K562 (cell line): ENCODE data around the gene SPG21. TPM values are rescaled to one million over a fixed set of nuclear protein-coding genes. Genes with fewer than 3 reads are reported as not detected.

Source experiments
- ARHGAP35 ChIP-seq: fragments of 450-650 bp; IDR thresholded peaks from 2 replicates; pipeline ENCODE4 v1.6.1; 2018; ENCODE audit not compliant: partially characterized antibody
- BCOR ChIP-seq: fragments of 450-650 bp; IDR thresholded peaks from 2 replicates; pipeline ENCODE4 v1.6.1; 2016
- FOXK2 ChIP-seq, 2 experiments: fragments of 450-650 bp; IDR thresholded peaks in 1 of 2; conservative IDR thresholded peaks in 1 of 2; 2 replicates each; pipeline ENCODE4 v1.6.1; 2016; ENCODE audit warnings: low read depth in 2 of 2, mild to moderate bottlenecking in 1 of 2
- GABPB1 ChIP-seq: sonication (generic); formaldehyde crosslinking; IDR thresholded peaks from 2 replicates; pipeline ENCODE4 v1.8.0; 2022; ENCODE audit warnings: mild to moderate bottlenecking, missing genetic modification reagents
- GTF2A2 ChIP-seq: IDR thresholded peaks from 2 replicates; pipeline ENCODE4 v1.6.1; 2016; ENCODE audit warnings: mild to moderate bottlenecking, missing genetic modification characterization, missing compliant biosample characterization
- JUND ChIP-seq, 2 experiments: IDR thresholded peaks; 2 replicates in 1 of 2; 3 replicates in 1 of 2; pipeline ENCODE4 v1.6.1; 2011; ENCODE audit warnings: borderline replicate concordance in 2 of 2, low read depth in 2 of 2, low read length in 2 of 2, improper control_type of control experiment in 1 of 2, missing biosample characterization in 1 of 2, missing genetic modification characterization in 1 of 2, missing genetic modification reagents in 1 of 2
- MTA2 ChIP-seq: fragments of 450-650 bp; IDR thresholded peaks from 2 replicates; pipeline ENCODE4 v1.6.1; 2016; ENCODE audit warnings: low read depth
- NFRKB ChIP-seq: fragments of 450-650 bp; IDR thresholded peaks from 2 replicates; pipeline ENCODE4 v1.6.1; 2016; ENCODE audit warnings: low read depth
- SAFB ChIP-seq: fragments of 200-400 bp; formaldehyde crosslinking; IDR thresholded peaks from 2 replicates; pipeline ENCODE4 v1.6.1; 2017; ENCODE audit warnings: low read depth, low read length, borderline replicate concordance
- ZKSCAN1 ChIP-seq: fragments of 150-350 bp; IDR thresholded peaks from 2 replicates; pipeline ENCODE4 v1.6.1; 2016; ENCODE audit warnings: low read depth, low read length
- ZNF696 ChIP-seq: fragments of 250-450 bp; sonication (Bioruptor Pico); conservative IDR thresholded peaks from 2 replicates; pipeline ENCODE4 v1.4.0; 2020; ENCODE audit warnings: mild to moderate bottlenecking, moderate library complexity
- polyA plus RNA-seq, 8 experiments: library from polyadenylated mRNA; depleted of rRNA in 4 of 8; stranded (reverse) in 5 of 8; unstranded in 3 of 8; fragments of >200 nt; fragmentation: Nextera tagmentation in 2 of 8; fragmentation: Illumina TruSeq in 1 of 8; extraction: Ambion mirVana in 2 of 8; extraction: Trizol in 1 of 8; gene quantifications; 2 replicates each; pipeline versions ENCODE4 v1.2.1 to v1.2.3, GENCODE V29; 2011 to 2014; ENCODE audit warnings: inconsistent platforms in 1 of 8, missing spikeins in 1 of 8
- total RNA-seq, 7 experiments: library from RNA; depleted of rRNA in 6 of 7; stranded (reverse); fragments of >200 nt in 6 of 7; fragmentation: Illumina TruSeq in 2 of 7; extraction: Trizol in 2 of 7; gene quantifications; 2 replicates each; pipeline versions ENCODE4 v1.2.1 to v1.2.3, GENCODE V29; 2011 to 2021; ENCODE audit warnings: low replicate concordance in 1 of 7
- TF ChIP-seq, protein P1 (sequence below): fragments of 200-800 bp; sonication (Bioruptor generic); IDR thresholded peaks from 2 replicates; pipeline ENCODE4 v1.6.1; 2017; ENCODE audit warnings: missing genetic modification characterization, missing compliant biosample characterization
- TF ChIP-seq, protein P2 (sequence below): IDR thresholded peaks from 2 replicates; pipeline ENCODE4 v1.6.1; 2014; ENCODE audit warnings: antibody characterized with exemption
- TF ChIP-seq, protein P3 (sequence below): sonication (generic); formaldehyde crosslinking; IDR thresholded peaks from 2 replicates; pipeline ENCODE4 v1.9.0; 2022; ENCODE audit warnings: mild to moderate bottlenecking, missing genetic modification reagents
- TF ChIP-seq, protein P4 (sequence below): sonication (generic); formaldehyde crosslinking; IDR thresholded peaks from 2 replicates; pipeline ENCODE4 v1.8.0; 2022; ENCODE audit warnings: mild to moderate bottlenecking, missing genetic modification reagents
- TF ChIP-seq, protein P5 (sequence below): fragments of 250-450 bp; sonication (Bioruptor Pico); IDR thresholded peaks from 2 replicates; pipeline ENCODE4 v1.4.0; 2020; ENCODE audit warnings: mild to moderate bottlenecking, moderate library complexity, borderline replicate concordance

Gene SPG21
- total and polyA plus RNA-seq, 9 of the 15 experiments (the other 6 are each of a cell fraction or from before 2014, with no cell fraction given): 22.8 to 98.8 (median 65.1) TPM

DNA sequence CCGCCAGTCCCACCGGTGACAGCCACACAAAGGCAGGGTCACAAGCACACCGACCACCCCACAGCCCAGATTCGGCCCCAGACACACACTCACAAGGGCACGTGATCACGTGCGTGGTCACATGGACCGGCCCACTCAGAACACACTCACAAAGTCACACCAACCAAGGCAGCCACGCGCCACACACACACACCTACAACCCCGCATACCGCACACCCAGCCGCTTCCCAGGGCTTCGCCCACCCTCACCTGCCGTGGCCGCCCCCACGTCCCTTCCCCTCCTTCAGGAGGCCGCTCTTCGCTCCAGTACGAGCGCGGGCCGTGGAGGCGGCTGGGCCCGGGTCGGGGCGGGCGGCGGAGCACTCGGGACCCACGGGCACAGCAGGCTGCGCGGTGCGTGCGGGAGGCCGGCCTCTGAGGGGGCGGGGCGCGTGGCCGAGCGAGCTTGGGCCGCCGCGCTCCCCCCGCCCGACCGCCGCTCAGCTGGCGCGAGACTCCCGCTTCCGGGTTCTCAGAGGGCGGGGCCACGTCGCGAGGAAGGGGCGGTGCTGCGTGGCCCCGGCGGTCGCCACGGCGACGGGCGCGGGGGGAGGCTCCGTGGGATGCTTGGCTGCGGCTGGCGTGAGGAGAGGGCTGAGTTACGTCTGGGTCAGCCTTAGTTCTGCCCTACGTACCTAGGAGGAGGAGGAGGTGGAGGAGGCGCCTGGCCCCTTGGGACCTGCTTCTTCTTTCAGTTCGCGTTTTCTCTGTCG lies at the start of gene SPG21 (continued):
- TF ChIP-seq JUND (IDR thresholded peaks at IDR 0.05; ENCODE audit: borderline replicate concordance, low read depth, low read length) (peak; percentile 50; the same call in 1 of the 2 replicates), JUND (tag; IDR thresholded peaks at IDR 0.05; ENCODE audit: borderline replicate concordance, low read depth, low read length) (peak; percentile 36; the same call in 1 of the 3 replicates), BCOR (peak; percentile 76), ZKSCAN1 (no peak), NFRKB (peak; percentile 60; the same call in 1 of the 2 replicates), SAFB (peak; percentile 64), GTF2A2 (tag) (no peak), GABPB1 (peak; percentile 71), ARHGAP35 (peak; percentile 74), ZNF696 (CRISPR knock-in tag) (no peak), MTA2 (no peak; the same call in 1 of the 2 replicates), FOXK2 (conservative IDR thresholded peaks at IDR 0.05 in 1 of 2, IDR thresholded peaks at IDR 0.05 in 1 of 2; ENCODE audit: low read depth in 2 of 2) (peak; percentile 60 to 67; a peak in 3 of 4 replicates)
- TF ChIP-seq, protein P1, sequence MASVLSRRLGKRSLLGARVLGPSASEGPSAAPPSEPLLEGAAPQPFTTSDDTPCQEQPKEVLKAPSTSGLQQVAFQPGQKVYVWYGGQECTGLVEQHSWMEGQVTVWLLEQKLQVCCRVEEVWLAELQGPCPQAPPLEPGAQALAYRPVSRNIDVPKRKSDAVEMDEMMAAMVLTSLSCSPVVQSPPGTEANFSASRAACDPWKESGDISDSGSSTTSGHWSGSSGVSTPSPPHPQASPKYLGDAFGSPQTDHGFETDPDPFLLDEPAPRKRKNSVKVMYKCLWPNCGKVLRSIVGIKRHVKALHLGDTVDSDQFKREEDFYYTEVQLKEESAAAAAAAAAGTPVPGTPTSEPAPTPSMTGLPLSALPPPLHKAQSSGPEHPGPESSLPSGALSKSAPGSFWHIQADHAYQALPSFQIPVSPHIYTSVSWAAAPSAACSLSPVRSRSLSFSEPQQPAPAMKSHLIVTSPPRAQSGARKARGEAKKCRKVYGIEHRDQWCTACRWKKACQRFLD (CRISPR knock-in tag): no peak; the same call in 1 of the 2 replicates
- TF ChIP-seq, protein P2, sequence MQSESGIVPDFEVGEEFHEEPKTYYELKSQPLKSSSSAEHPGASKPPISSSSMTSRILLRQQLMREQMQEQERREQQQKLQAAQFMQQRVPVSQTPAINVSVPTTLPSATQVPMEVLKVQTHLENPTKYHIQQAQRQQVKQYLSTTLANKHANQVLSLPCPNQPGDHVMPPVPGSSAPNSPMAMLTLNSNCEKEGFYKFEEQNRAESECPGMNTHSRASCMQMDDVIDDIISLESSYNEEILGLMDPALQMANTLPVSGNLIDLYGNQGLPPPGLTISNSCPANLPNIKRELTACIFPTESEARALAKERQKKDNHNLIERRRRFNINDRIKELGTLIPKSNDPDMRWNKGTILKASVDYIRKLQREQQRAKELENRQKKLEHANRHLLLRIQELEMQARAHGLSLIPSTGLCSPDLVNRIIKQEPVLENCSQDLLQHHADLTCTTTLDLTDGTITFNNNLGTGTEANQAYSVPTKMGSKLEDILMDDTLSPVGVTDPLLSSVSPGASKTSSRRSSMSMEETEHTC: peak; percentile 33; the same call in 1 of the 2 replicates
- TF ChIP-seq, protein P3, sequence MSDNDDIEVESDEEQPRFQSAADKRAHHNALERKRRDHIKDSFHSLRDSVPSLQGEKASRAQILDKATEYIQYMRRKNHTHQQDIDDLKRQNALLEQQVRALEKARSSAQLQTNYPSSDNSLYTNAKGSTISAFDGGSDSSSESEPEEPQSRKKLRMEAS (CRISPR knock-in tag): peak; percentile 75
- TF ChIP-seq, protein P4, sequence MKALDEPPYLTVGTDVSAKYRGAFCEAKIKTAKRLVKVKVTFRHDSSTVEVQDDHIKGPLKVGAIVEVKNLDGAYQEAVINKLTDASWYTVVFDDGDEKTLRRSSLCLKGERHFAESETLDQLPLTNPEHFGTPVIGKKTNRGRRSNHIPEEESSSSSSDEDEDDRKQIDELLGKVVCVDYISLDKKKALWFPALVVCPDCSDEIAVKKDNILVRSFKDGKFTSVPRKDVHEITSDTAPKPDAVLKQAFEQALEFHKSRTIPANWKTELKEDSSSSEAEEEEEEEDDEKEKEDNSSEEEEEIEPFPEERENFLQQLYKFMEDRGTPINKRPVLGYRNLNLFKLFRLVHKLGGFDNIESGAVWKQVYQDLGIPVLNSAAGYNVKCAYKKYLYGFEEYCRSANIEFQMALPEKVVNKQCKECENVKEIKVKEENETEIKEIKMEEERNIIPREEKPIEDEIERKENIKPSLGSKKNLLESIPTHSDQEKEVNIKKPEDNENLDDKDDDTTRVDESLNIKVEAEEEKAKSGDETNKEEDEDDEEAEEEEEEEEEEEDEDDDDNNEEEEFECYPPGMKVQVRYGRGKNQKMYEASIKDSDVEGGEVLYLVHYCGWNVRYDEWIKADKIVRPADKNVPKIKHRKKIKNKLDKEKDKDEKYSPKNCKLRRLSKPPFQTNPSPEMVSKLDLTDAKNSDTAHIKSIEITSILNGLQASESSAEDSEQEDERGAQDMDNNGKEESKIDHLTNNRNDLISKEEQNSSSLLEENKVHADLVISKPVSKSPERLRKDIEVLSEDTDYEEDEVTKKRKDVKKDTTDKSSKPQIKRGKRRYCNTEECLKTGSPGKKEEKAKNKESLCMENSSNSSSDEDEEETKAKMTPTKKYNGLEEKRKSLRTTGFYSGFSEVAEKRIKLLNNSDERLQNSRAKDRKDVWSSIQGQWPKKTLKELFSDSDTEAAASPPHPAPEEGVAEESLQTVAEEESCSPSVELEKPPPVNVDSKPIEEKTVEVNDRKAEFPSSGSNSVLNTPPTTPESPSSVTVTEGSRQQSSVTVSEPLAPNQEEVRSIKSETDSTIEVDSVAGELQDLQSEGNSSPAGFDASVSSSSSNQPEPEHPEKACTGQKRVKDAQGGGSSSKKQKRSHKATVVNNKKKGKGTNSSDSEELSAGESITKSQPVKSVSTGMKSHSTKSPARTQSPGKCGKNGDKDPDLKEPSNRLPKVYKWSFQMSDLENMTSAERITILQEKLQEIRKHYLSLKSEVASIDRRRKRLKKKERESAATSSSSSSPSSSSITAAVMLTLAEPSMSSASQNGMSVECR: peak; percentile 91
- TF ChIP-seq, protein P5, sequence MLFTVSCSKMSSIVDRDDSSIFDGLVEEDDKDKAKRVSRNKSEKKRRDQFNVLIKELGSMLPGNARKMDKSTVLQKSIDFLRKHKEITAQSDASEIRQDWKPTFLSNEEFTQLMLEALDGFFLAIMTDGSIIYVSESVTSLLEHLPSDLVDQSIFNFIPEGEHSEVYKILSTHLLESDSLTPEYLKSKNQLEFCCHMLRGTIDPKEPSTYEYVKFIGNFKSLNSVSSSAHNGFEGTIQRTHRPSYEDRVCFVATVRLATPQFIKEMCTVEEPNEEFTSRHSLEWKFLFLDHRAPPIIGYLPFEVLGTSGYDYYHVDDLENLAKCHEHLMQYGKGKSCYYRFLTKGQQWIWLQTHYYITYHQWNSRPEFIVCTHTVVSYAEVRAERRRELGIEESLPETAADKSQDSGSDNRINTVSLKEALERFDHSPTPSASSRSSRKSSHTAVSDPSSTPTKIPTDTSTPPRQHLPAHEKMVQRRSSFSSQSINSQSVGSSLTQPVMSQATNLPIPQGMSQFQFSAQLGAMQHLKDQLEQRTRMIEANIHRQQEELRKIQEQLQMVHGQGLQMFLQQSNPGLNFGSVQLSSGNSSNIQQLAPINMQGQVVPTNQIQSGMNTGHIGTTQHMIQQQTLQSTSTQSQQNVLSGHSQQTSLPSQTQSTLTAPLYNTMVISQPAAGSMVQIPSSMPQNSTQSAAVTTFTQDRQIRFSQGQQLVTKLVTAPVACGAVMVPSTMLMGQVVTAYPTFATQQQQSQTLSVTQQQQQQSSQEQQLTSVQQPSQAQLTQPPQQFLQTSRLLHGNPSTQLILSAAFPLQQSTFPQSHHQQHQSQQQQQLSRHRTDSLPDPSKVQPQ: peak; percentile 59; the same call in 1 of the 2 replicates
